H9 (cell line): ENCODE data around the gene RIMBP2. TPM values are rescaled to one million over a fixed set of nuclear protein-coding genes. Genes with fewer than 3 reads are reported as not detected.
A peak's percentile ranks its signal among the peaks of the same experiment; 100 is the strongest.

Experiments used
- DNase-seq: peaks from one replicate; pipeline ENCODE4 v3.0.0-alpha.2; 2017
- H2AFZ ChIP-seq: one replicate; pipeline ENCODE4 v1.6.1; 2013; ENCODE audit warnings: mild to moderate bottlenecking, low read length, control low read depth, moderate library complexity
- H2AK5ac ChIP-seq: 2 replicates; pipeline ENCODE4 v1.6.1; 2013; ENCODE audit warnings: low read length, control low read depth, mixed read lengths; ENCODE audit not compliant: insufficient read length
- H2BK120ac ChIP-seq: one replicate; pipeline ENCODE4 v1.6.1; 2013; ENCODE audit warnings: low read depth, mild to moderate bottlenecking, low read length, control low read depth, inconsistent platforms; ENCODE audit not compliant: poor library complexity, severe bottlenecking
- H2BK12ac ChIP-seq: 2 replicates; pipeline ENCODE4 v1.6.1; 2013; ENCODE audit warnings: low read length, control low read depth, mixed read lengths, low read depth; ENCODE audit not compliant: insufficient read length
- H2BK15ac ChIP-seq: 2 replicates; pipeline ENCODE4 v1.6.1; 2013; ENCODE audit warnings: low read depth, low read length, control low read depth
- H2BK20ac ChIP-seq: one replicate; pipeline ENCODE4 v1.6.1; 2013; ENCODE audit warnings: low read depth, mild to moderate bottlenecking, low read length, control low read depth, inconsistent platforms; ENCODE audit not compliant: poor library complexity, severe bottlenecking
- H2BK5ac ChIP-seq: 2 replicates; pipeline ENCODE4 v1.6.1; 2013; ENCODE audit warnings: low read length, control low read depth, mixed read lengths; ENCODE audit not compliant: insufficient read length
- H3K14ac ChIP-seq: 2 replicates; pipeline ENCODE4 v1.6.1; 2013; ENCODE audit warnings: low read length, control low read depth; ENCODE audit not compliant: insufficient read depth
- H3K18ac ChIP-seq: 2 replicates; pipeline ENCODE4 v1.6.1; 2013; ENCODE audit warnings: low read depth, mild to moderate bottlenecking, mixed read lengths, low read length, control low read depth; ENCODE audit not compliant: insufficient read length
- H3K23ac ChIP-seq: 2 replicates; pipeline ENCODE4 v1.6.1; 2013; ENCODE audit warnings: low read length, control low read depth, mixed read lengths, low read depth; ENCODE audit not compliant: insufficient read length
- H3K23me2 ChIP-seq: 2 replicates; pipeline ENCODE4 v1.6.1; 2013; ENCODE audit warnings: low read depth, mild to moderate bottlenecking, mixed read lengths, low read length, control low read depth; ENCODE audit not compliant: insufficient read length, poor library complexity, severe bottlenecking
- H3K27ac ChIP-seq: 2 replicates; pipeline ENCODE4 v1.5.1; 2013; ENCODE audit warnings: low read length, control low read depth, mixed read lengths, low read depth; ENCODE audit not compliant: insufficient read length
- H3K27me3 ChIP-seq: 2 replicates; pipeline ENCODE4 v1.6.1; 2013; ENCODE audit warnings: low read length, control low read depth, inconsistent platforms; ENCODE audit not compliant: insufficient read depth
- H3K4ac ChIP-seq: 2 replicates; pipeline ENCODE4 v1.6.1; 2013; ENCODE audit warnings: low read depth, mild to moderate bottlenecking, control low read depth, inconsistent platforms, low read length, moderate library complexity
- H3K4me1 ChIP-seq: 2 replicates; pipeline ENCODE4 v1.6.1; 2013; ENCODE audit warnings: low read length, control low read depth, inconsistent platforms; ENCODE audit not compliant: insufficient read depth
- H3K4me2 ChIP-seq: 2 replicates; pipeline ENCODE4 v1.6.1; 2013; ENCODE audit warnings: low read length, control low read depth, mixed read lengths; ENCODE audit not compliant: insufficient read length, insufficient read depth
- H3K56ac ChIP-seq: 2 replicates; pipeline ENCODE4 v1.6.1; 2013; ENCODE audit warnings: low read depth, mild to moderate bottlenecking, mixed read lengths, low read length, control low read depth; ENCODE audit not compliant: insufficient read length
- H3K79me1 ChIP-seq: 2 replicates; pipeline ENCODE4 v1.6.1; 2013; ENCODE audit warnings: low read depth, mild to moderate bottlenecking, moderate library complexity, low read length, control low read depth, inconsistent platforms; ENCODE audit not compliant: insufficient read depth, poor library complexity, severe bottlenecking
- H3K79me2 ChIP-seq: 2 replicates; pipeline ENCODE4 v1.6.1; 2013; ENCODE audit warnings: low read length, control low read depth, inconsistent platforms; ENCODE audit not compliant: insufficient read depth
- H3K9ac ChIP-seq: 2 replicates; pipeline ENCODE4 v1.6.1; 2013; ENCODE audit warnings: low read length, control low read depth, mixed read lengths; ENCODE audit not compliant: insufficient read length; ENCODE audit errors: extremely low read depth
- H3K9me3 ChIP-seq: one replicate; pipeline ENCODE4 v1.6.1; 2013; ENCODE audit warnings: low read depth, low read length, inconsistent platforms; ENCODE audit not compliant: control insufficient read depth
- H3T11ph ChIP-seq: one replicate; pipeline ENCODE4 v1.6.1; 2013; ENCODE audit warnings: mild to moderate bottlenecking, low read length, control low read depth, inconsistent platforms
- H4K20me1 ChIP-seq: one replicate; pipeline ENCODE4 v1.6.1; 2013; ENCODE audit not compliant: control insufficient read depth, insufficient read length, insufficient read depth
- H4K5ac ChIP-seq: 2 replicates; pipeline ENCODE4 v1.6.1; 2013; ENCODE audit warnings: low read depth, mild to moderate bottlenecking, mixed read lengths, low read length, control low read depth; ENCODE audit not compliant: insufficient read length
- H4K8ac ChIP-seq: replicated peaks from 2 replicates; pipeline ENCODE4 v1.6.1; 2013; ENCODE audit warnings: low read length, control low read depth, mixed read lengths, low read depth; ENCODE audit not compliant: insufficient read length
- H4K91ac ChIP-seq: 2 replicates; pipeline ENCODE4 v1.6.1; 2013; ENCODE audit warnings: low read depth, mild to moderate bottlenecking, moderate library complexity, mixed read lengths, low read length, control low read depth; ENCODE audit not compliant: insufficient read length
- H3K27ac Mint-ChIP-seq, 3 experiments: 2 replicates in 2 of 3; 3 replicates in 1 of 3; pipeline ENCODE4 v1.8.0; 2020 to 2021; ENCODE audit warnings: mixed read lengths in 3 of 3, mild to moderate bottlenecking in 1 of 3, moderate library complexity in 1 of 3
- H3K27me3 Mint-ChIP-seq: 2 replicates; pipeline ENCODE4 v1.8.0; 2021; ENCODE audit warnings: low read depth, mild to moderate bottlenecking, moderate library complexity, mixed read lengths
- H3K36me3 Mint-ChIP-seq, 3 experiments: 2 replicates in 2 of 3; 3 replicates in 1 of 3; pipeline ENCODE4 v1.8.0; 2020 to 2021; ENCODE audit warnings: low read depth in 3 of 3, mixed read lengths in 3 of 3; ENCODE audit not compliant: insufficient read depth in 1 of 3
- H3K4me1 Mint-ChIP-seq, 2 experiments: 2 replicates each; pipeline ENCODE4 v1.8.0; 2020; ENCODE audit warnings: mixed read lengths in 2 of 2
- H3K4me3 Mint-ChIP-seq, 2 experiments: 2 replicates in 1 of 2; 3 replicates in 1 of 2; pipeline ENCODE4 v1.8.0; 2020 to 2021; ENCODE audit warnings: mild to moderate bottlenecking in 2 of 2, mixed read lengths in 2 of 2, moderate library complexity in 1 of 2
- H3K9me3 Mint-ChIP-seq, 2 experiments: 2 replicates in 1 of 2; 3 replicates in 1 of 2; pipeline ENCODE4 v1.8.0; 2020; ENCODE audit warnings: mild to moderate bottlenecking in 2 of 2, mixed read lengths in 2 of 2, moderate library complexity in 1 of 2
- CTCF ChIP-seq: fragments of 200-600 bp; sonication (generic); conservative IDR thresholded peaks from 3 replicates; pipeline ENCODE4 v1.8.0; 2021; ENCODE audit warnings: antibody characterized with exemption, mild to moderate bottlenecking
- WGBS: extraction: QIAGEN DNeasy Blood & Tissue Kit; methylation state at CpG from one replicate; pipeline ENCODE4 v1.1.7; 2013; ENCODE audit warnings: missing lambda C conversion rate, low lambda C conversion rate, mixed read lengths; ENCODE audit not compliant: insufficient read length; ENCODE audit errors: extremely low coverage; 5-methylcytosine and 5-hydroxymethylcytosine counted together
- total RNA-seq: library from RNA; stranded (reverse); gene quantifications from 2 replicates; pipeline ENCODE4 v1.2.1, GENCODE V29; 2021

Gene RIMBP2
- total RNA-seq, 1 experiment from 2014 or later = 0.70 TPM

- Histone ChIP-seq H3T11ph (no peak overlapping the region), H3K9ac (no peak overlapping the region), H3K4me1 (peaks cover 3% of the 10 kb centered on the region; the same call in 1 of the 2 replicates), H2AK5ac (no peak overlapping the region), H3K4ac (no peak overlapping the region), H3K79me1 (no peaks in the 10 kb centered on the region), H4K5ac (no peak overlapping the region), H3K23me2 (no peaks in the 10 kb centered on the region), H2BK20ac (no peak overlapping the region), H3K18ac (no peak overlapping the region), H3K23ac (no peak overlapping the region), H4K91ac (no peak overlapping the region), H3K79me2 (no peaks in the 10 kb centered on the region), H4K20me1 (no peaks in the 10 kb centered on the region), H3K9me3 (peaks cover 2% of the 10 kb centered on the region), H3K56ac (no peak overlapping the region), H4K8ac (no peak overlapping the region), H2BK120ac (no peak overlapping the region), H2BK12ac (no peak overlapping the region), H2AFZ (no peak overlapping the region), H3K4me2 (no peak overlapping the region), H3K14ac (no peak overlapping the region; the same call in 1 of the 2 replicates), H2BK15ac (no peak overlapping the region), H3K27ac (no peak overlapping the region), H3K27me3 (no peaks in the 10 kb centered on the region), H2BK5ac (no peak overlapping the region)
- peaks cover 0 to 3% (median 0%) of the 10 kb centered on the region in 3 experiments; a peak in 4 of 7 replicates for H3K36me3 Mint-ChIP-seq
- peaks cover 18% of the 10 kb centered on the region in 2 experiments for H3K4me1 Mint-ChIP-seq
- H3K27ac Mint-ChIP-seq = peak overlapping the region in 1 of 3 experiments; percentile 54; a peak in 1 of 7 replicates
- no peak overlapping the region for H3K4me3 Mint-ChIP-seq
- H3K27me3 Mint-ChIP-seq = peaks cover 15% of the 10 kb centered on the region
- no CpG with 5 or more reads among the region's 12 CpGs for WGBS
- no peak for TF ChIP-seq CTCF
- DNase-seq = no peak
- H3K9me3 Mint-ChIP-seq = peaks cover 4 to 8% of the 10 kb centered on the region in 2 experiments; a peak in 4 of 5 replicates
Measured at GRCh38 chr12:130511285-130511684, 204.8 kb downstream of the RIMBP2 start.
